T follicular helper cell (primary cell): ENCODE measurements around the gene FLT4.
A peak's percentile ranks its signal among the peaks of the same experiment; 100 is the strongest.

Experiments
- DNase-seq: peaks from one replicate; pipeline ENCODE4 v3.0.0-alpha.2; 2020; ENCODE audit warnings: low read depth

The FLT4 gene

GRCh38 chr5:180592176-180592575, 57.2 kb downstream of the FLT4 start:
- DNase-seq, result no peak

GRCh38 chr5:180591311-180591887, 58.0 kb downstream of the FLT4 start, which contains the start of gene SCGB3A1:
SCGB3A1 (minus strand) TSS chr5:180591499; CDS start chr5:180591462, 37 bp downstream.
- DNase-seq, result no peak

- no peak for DNase-seq
Observed at GRCh38 chr5:180590543-180591310, 58.7 kb downstream of the FLT4 start.

- DNase-seq, result peak; percentile 25
Observed at GRCh38 chr5:180589771-180590542, 59.4 kb downstream of the FLT4 start.

DNA sequence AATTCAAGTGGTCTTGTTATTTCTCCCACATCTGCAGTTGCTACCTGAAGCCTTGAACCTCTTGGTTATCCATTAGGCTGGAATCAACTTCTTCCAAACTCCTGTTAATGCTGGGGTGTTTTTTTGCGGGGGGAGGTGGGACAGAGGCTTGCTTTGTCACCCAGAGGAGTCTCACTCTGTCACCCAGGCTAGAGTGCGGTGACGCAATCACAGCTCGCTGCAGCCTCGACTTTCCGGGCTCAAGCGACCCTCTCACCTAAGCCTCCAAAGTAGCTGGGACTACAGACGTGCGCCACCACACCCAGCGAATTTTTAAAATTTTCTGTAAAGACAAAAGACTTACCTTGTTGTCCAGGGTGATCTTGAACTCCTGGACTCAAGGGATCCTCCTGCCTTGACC, 62.5 kb downstream of the FLT4 start:
- no peak for DNase-seq

DNA sequence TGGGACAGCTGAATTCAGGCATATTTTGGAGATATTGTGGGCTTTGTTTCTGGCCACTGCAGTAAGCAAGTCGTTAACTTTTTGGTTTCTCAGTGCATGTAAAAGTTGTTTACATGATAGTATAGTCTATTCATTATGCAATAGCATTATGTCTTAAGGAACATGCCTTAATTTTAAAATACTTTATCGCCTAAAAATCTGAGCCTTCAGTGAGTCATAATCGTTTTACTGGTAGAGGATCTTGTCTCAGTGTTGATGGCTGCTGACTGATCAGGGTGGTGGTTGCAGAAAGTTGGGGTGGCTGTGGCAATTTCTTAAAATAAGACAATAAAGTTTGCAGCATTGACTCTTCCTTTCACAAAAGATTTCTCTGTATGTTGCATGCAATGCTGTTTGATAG, 63.2 kb downstream of the FLT4 start:
- no peak for DNase-seq

DNA sequence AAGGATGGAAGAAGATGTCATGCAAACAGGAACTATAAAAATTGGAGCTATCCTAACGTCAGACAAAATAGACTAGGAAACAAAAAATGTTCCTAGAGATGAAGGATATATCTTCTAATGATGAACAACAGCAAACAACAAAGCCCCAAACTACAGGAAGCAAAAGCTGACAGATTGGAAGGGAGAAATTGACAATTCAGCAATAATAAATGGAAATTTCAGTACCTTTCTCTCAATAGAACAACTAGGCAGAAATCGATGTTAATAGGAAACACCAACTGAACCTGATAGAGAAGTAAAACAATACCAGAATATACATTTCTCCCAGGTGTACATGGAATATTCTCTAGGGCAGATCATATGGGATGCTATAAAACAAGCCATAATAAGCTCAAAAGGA, 65.7 kb downstream of the FLT4 start:
- no peak for DNase-seq

GRCh38 chr5:180580681-180581080, 68.7 kb downstream of the FLT4 start:
- DNase-seq, result no peak

DNA sequence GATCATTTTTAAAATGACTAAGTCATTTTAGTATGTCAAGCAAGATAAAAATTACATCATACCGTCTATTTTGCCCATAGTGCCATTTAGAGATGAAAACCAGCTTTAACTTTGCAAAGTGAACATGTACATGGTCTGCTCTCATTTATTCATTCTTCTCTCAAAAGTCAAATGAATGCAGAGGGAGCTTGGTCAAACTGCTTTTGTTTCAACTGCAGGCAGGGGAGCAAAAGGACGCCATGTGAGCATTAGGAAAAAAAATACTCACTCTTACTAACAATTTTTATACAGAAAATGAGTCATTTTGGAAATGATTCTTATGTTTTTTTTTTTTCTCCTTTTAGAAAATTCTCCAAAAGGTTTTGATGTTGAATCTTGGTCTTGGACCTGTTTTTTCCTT, 73.8 kb downstream of the FLT4 start:
- no peak for DNase-seq

DNA sequence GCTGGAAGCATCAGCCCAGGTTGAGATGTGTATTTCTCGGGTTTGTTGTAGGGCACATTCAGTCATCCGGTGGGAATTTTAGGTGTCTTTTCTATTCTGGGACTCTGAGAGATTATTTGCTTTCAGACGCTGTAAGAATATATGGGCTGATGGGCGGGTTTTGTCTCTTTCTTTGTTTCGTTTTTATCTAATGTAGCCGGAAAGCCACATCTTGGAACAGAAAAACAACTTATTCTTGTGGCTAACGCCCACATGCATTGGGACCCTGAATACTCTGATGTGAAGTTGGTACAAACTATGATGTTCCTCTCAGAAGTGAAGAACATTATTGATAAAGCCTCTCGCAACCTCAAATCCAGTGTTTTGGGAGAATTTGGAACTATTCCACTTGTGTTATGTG, 80.5 kb downstream of the FLT4 start:
- DNase-seq, result no peak

DNA sequence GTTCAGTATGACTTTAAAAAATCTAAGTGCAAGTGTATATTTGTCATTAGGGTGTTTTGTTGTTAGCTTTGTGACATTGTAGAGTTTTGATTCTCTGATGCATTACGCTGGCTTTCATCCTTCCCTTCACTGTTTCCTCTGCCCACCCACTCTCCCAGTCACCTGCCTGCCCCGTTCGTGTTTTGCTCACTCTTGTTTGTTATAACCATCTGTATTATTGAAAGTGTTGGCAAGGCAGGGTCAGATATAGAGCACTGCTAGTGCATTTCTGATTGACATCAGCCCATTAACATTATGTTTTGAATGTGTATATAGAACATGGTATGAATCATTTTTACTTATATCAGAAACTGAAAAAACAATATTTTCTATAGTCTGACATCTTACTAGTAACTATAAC, 85.4 kb downstream of the FLT4 start:
- DNase-seq, result no peak

DNA sequence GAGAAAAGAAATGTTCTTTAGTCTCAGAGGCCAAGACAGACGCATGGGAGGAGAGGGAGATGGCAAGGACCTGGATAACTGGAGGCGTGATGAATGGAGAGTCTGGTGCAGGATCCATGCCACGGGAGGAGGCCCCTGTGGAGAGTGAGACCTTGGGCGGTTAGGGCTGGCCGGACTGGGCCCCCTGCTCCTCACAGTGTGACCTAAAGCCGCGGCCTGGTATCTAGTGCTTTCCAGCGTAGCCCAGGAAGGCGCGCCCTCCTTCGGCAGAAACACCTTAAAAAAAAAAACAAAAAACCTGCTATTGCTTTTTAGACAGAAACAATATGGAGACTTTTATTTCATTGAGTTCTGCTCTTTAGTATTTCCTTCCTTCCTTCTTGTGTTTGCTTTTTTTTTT, 91.2 kb downstream of the FLT4 start:
- DNase-seq, result no peak

- DNase-seq, result no peak
Observed at GRCh38 chr5:180557217-180557809, 92.1 kb downstream of the FLT4 start.

DNA sequence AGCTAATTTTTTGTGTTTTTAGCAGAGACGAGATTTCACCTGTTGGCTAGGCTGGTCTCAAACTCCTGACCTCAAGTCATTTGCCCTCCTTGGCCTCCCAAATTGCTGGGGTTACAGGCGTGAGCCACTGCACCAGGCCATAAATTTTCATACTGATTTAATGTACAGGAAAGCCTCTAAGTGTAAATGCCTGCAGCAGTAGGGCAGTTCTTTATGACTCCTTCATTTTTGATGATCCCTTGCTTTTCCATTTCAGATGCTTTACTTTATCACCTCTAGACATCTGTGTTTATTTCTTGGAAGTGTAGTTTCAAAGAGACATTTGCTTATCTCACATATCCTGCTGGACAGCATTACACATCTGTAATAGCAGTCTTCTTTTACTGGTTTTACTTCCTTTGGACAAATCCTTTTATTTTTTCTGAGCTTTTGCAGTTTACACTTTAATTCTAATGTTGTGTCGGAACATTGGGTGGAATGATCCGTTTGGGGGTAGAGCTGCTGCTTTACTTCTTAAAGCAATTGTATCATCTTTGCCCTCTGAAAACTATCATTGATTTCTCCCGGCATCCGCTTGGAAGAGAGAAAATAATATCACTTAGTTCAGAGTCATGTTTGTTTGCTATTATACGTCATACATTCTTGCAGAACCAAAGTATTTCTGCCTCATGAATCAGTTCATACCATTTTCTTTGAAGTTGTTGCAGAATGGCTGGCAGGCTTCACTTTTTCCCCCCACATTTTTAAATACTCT, 94.1 kb downstream of the FLT4 start:
- no peak for DNase-seq

- no peak for DNase-seq
Observed at GRCh38 chr5:180553530-180553929, 95.9 kb downstream of the FLT4 start.
